ENCODE data around the gene SLC35D3.
"Not testable (repeated sequence)": the region's sequence is repeated elsewhere in the genome, so short reads cannot be mapped to it uniquely, and the experiment has no call there.

The SLC35D3 gene

GRCh38 chr6:136923116-136923953 is 1.2 kb downstream of the SLC35D3 start:
- DNase-seq (ENCODE audit: low read depth), result no peak

GRCh38 chr6:136923954-136924673 is 2.0 kb downstream of the SLC35D3 start:
- no peak for DNase-seq (ENCODE audit: low read depth)

- DNase-seq (ENCODE audit: low read depth), result no peak
Observed at GRCh38 chr6:136926383-136926782, 4.3 kb downstream of the SLC35D3 start.

- DNase-seq (ENCODE audit: low read depth), result no peak
Observed at GRCh38 chr6:136927292-136927691, 5.2 kb downstream of the SLC35D3 start.

- no peak for DNase-seq (ENCODE audit: low read depth)
Observed at GRCh38 chr6:136930528-136930927, 8.4 kb downstream of the SLC35D3 start.

- no peak for DNase-seq (ENCODE audit: low read depth)
Observed at GRCh38 chr6:136932599-136932998, 10.5 kb downstream of the SLC35D3 start.

- DNase-seq (ENCODE audit: low read depth), result no peak
Observed at GRCh38 chr6:136945072-136945471, 23.0 kb downstream of the SLC35D3 start.

GRCh38 chr6:136945711-136946121 is 23.6 kb downstream of the SLC35D3 start:
- DNase-seq (ENCODE audit: low read depth), result no peak

GRCh38 chr6:136947037-136947436 is 24.9 kb downstream of the SLC35D3 start:
- DNase-seq (ENCODE audit: low read depth), result no peak

GRCh38 chr6:136949957-136950356 is 27.9 kb downstream of the SLC35D3 start:
- DNase-seq (ENCODE audit: low read depth), result not testable (repeated sequence)

- no peak for DNase-seq (ENCODE audit: low read depth)
Observed at GRCh38 chr6:136950436-136951126, 28.5 kb downstream of the SLC35D3 start.

- DNase-seq (ENCODE audit: low read depth), result no peak
Observed at GRCh38 chr6:136952714-136953260, 30.7 kb downstream of the SLC35D3 start.

- no peak for DNase-seq (ENCODE audit: low read depth)
Observed at GRCh38 chr6:136955123-136955522, 33.0 kb downstream of the SLC35D3 start.

- DNase-seq (ENCODE audit: low read depth), result no peak
Observed at GRCh38 chr6:136956590-136957544, 34.8 kb downstream of the SLC35D3 start.

- DNase-seq (ENCODE audit: low read depth), result no peak
Observed at GRCh38 chr6:136958168-136958567, 36.1 kb downstream of the SLC35D3 start.

- no peak for DNase-seq (ENCODE audit: low read depth)
Observed at GRCh38 chr6:136959471-136959891, 37.4 kb downstream of the SLC35D3 start.

- DNase-seq (ENCODE audit: low read depth), result not testable (repeated sequence)
Observed at GRCh38 chr6:136959935-136960334, 37.8 kb downstream of the SLC35D3 start.

- DNase-seq (ENCODE audit: low read depth), result no peak
Observed at GRCh38 chr6:136960781-136961180, 38.7 kb downstream of the SLC35D3 start.

- DNase-seq (ENCODE audit: low read depth), result no peak
Observed at GRCh38 chr6:136961848-136962247, 39.7 kb downstream of the SLC35D3 start.

GRCh38 chr6:136962661-136963060 is 40.6 kb downstream of the SLC35D3 start:
- DNase-seq (ENCODE audit: low read depth), result no peak

- DNase-seq (ENCODE audit: low read depth), result no peak
Observed at GRCh38 chr6:136963259-136963658, 41.2 kb downstream of the SLC35D3 start.
